Measurements from ENCODE around the gene FCRL4. TPM values are rescaled to one million over a fixed set of nuclear protein-coding genes. Genes with fewer than 3 reads are reported as not detected.

FCRL4 gene
- total and polyA plus RNA-seq, 10 of the 15 experiments (the other 5 are each of a cell fraction or from before 2014, with no cell fraction given): 0.09 to 0.44 (median 0.26) TPM; not detected in 1

DNA sequence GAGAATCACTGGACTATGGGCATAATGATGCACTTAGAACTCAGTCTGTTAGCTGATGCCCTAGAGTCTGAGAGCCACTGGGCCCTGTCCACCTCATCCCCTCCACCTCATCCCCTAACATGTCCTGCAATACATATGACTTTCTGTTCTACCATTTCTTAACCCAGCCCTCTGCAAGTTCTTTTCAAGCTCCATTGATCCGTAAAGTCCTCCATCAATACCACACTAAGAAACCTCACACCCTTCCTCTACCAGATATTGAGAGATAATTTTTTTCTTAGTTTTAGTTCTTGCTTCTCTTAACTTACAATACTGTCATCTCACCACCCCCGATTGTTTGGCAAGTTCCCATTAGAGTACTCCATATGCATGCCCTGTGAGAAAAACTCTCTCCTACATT lies 22.1 kb downstream of the FCRL4 start:
- Histone ChIP-seq H3K9me3 (replicated peaks; ENCODE audit: control insufficient read depth, insufficient read depth, low read length) (no peaks in the 10 kb centered on the region), H2AFZ (ENCODE audit: control insufficient read depth, low read depth, low read length) (no peak overlapping the region), H3K4me1 (ENCODE audit: control insufficient read depth, insufficient read depth, low read length) (peaks cover 23% of the 10 kb centered on the region), H3K27me3 (replicated peaks in 1 of 2; ENCODE audit: control insufficient read depth in 2 of 2, insufficient read depth in 2 of 2, low read length in 1 of 2) (no peaks in the 10 kb centered on the region; a peak in 1 of 4 replicates), H3K27ac (ENCODE audit: control insufficient read depth, insufficient read depth) (no peak overlapping the region), H3K9ac (ENCODE audit: control insufficient read depth, insufficient read depth, low read length) (no peak overlapping the region), H3K4me2 (ENCODE audit: control insufficient read depth, insufficient read depth) (peak overlapping the region; percentile 60), H3K4me3 (no peak overlapping the region; the same call in 1 of the 2 replicates), H3K79me2 (ENCODE audit: control insufficient read depth, insufficient read depth, low read length) (no peaks in the 10 kb centered on the region), H3K36me3 (ENCODE audit: control insufficient read depth in 2 of 2, insufficient read depth in 2 of 2, low read length in 1 of 2) (no peaks in the 10 kb centered on the region), H4K20me1 (ENCODE audit: control insufficient read depth, insufficient read depth) (no peaks in the 10 kb centered on the region; the same call in 1 of the 2 replicates)
- no peak for FAIRE-seq
- intact Hi-C loops (cut with micrococcal nuclease; ENCODE audit: unreplicated experiment): no loop called here
- WGBS (ENCODE audit: insufficient coverage, insufficient replicate concordance, low lambda C conversion rate, missing lambda C conversion rate): 43% methylated on average over 2 of the region's 2 CpGs
- ATAC-seq: peak; percentile 91
- DNase-seq (ENCODE audit: low read depth, low spot score): no peak
- ChIA-PET SMC1A (ENCODE audit: uncharacterized antibody, unreplicated experiment) (interaction anchor here (0.7 to 6.8 kb wide), 13 partner anchors 9 to 116 kb away, joined by 3 to 103 read pairs (median 8); partner anchors contain the start of gene FCRL5), CTCF (interaction anchor here (0.7 to 7.6 kb wide), 11 partner anchors 11 to 399 kb away, joined by 3 to 223 read pairs (median 4); no protein-coding TSS in a partner anchor), POLR2A (interaction anchor here (0.5 to 1.6 kb wide), 5 partner anchors 9 to 117 kb away, joined by 3 to 9 read pairs (median 4); partner anchors contain the start of gene FCRL5), RAD21 (ENCODE audit: unreplicated experiment) (interaction anchor here (0.9 to 3.1 kb wide), 9 partner anchors 8 to 151 kb away, joined by 3 to 13 read pairs (median 7); partner anchors contain the start of gene FCRL5)
- in situ Hi-C loops (cut with MboI): loop anchor here (5.0 kb wide), 1 partner anchor 372 kb away; no protein-coding TSS in a partner anchor
- BruUV-seq (replicated peaks): no TSS peak
- peak; percentile 30; the same call in 1 of the 2 replicates for TF ChIP-seq ZNF384 (IDR thresholded peaks at IDR 0.05; ENCODE audit: borderline replicate concordance, low read depth, low read length)
- TF ChIP-seq MTA2 (IDR thresholded peaks at IDR 0.05; ENCODE audit: low read depth): 0 out of 2 replicates have a peak, but pooled peaks have one; percentile 26
- peak; percentile 46 for TF ChIP-seq RUNX3 (IDR thresholded peaks at IDR 0.05; ENCODE audit: low read length)
- TF ChIP-seq CREB1 (IDR thresholded peaks at IDR 0.05; ENCODE audit: low read depth): no peak
- TF ChIP-seq MTA3 (IDR thresholded peaks at IDR 0.05; ENCODE audit: borderline replicate concordance, low read length): peak; percentile 55; the same call in 1 of the 2 replicates
- TF ChIP-seq, protein P1, sequence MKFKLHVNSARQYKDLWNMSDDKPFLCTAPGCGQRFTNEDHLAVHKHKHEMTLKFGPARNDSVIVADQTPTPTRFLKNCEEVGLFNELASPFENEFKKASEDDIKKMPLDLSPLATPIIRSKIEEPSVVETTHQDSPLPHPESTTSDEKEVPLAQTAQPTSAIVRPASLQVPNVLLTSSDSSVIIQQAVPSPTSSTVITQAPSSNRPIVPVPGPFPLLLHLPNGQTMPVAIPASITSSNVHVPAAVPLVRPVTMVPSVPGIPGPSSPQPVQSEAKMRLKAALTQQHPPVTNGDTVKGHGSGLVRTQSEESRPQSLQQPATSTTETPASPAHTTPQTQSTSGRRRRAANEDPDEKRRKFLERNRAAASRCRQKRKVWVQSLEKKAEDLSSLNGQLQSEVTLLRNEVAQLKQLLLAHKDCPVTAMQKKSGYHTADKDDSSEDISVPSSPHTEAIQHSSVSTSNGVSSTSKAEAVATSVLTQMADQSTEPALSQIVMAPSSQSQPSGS (IDR thresholded peaks at IDR 0.05; ENCODE audit: low read length): 0 out of 2 replicates have a peak, but pooled peaks have one; percentile 19
- TF ChIP-seq LARP7 (IDR thresholded peaks at IDR 0.05): no peak
- TF ChIP-seq SMAD5 (IDR thresholded peaks at IDR 0.05; ENCODE audit: low read depth): no peak
- TF ChIP-seq NBN (IDR thresholded peaks at IDR 0.05): peak; percentile 40; the same call in 1 of the 2 replicates
- TF ChIP-seq IKZF2 (IDR thresholded peaks at IDR 0.05): peak in 1 of 2 experiments; percentile 40; a peak in 2 of 4 replicates
- TF ChIP-seq PAX5 (IDR thresholded peaks at IDR 0.05; ENCODE audit: borderline replicate concordance, low read depth, low read length): peak; percentile 50; the same call in 1 of the 2 replicates
- TF ChIP-seq DPF2 (IDR thresholded peaks at IDR 0.05): peak; percentile 29; the same call in 1 of the 2 replicates
